Prostate gland (tissue), 2 donors: ENCODE results near the gene UNK. TPM values are rescaled to one million over a fixed set of nuclear protein-coding genes. Genes with fewer than 3 reads are reported as not detected.

ENCODE experiments used
- DNase-seq: peaks from one replicate; pipeline ENCODE4 v3.0.0-alpha.2; 2019; ENCODE audit warnings: low spot score
- H3K27ac ChIP-seq, 2 donors: fragments of 200-600 bp; sonication (generic); 2 replicates each; pipeline ENCODE4 v1.5.1; 2017 to 2019
- H3K27me3 ChIP-seq: fragments of 200-600 bp; sonication (generic); replicated peaks from 2 replicates; pipeline ENCODE4 v1.5.1; 2019; ENCODE audit not compliant: insufficient read depth
- H3K36me3 ChIP-seq, 2 donors: fragments of 200-600 bp; sonication (generic); 1 replicate in 1 of 2; 2 replicates in 1 of 2; pipeline versions ENCODE4 v1.5.1 to v1.8.1; 2017 to 2019
- H3K4me1 ChIP-seq: fragments of 200-600 bp; sonication (generic); replicated peaks from 2 replicates; pipeline ENCODE4 v1.5.1; 2019
- H3K4me3 ChIP-seq, 2 donors: fragments of 200-600 bp; sonication (generic); 2 replicates each; pipeline ENCODE4 v1.5.1; 2017 to 2019
- H3K9me3 ChIP-seq: fragments of 200-600 bp; sonication (generic); 2 replicates; pipeline ENCODE4 v1.5.1; 2017
- CTCF ChIP-seq, 4 experiments: fragments of 200-600 bp in 2 of 4; fragments of 450-650 bp in 2 of 4; sonication (generic) in 2 of 4; IDR thresholded peaks; 1 replicate in 3 of 4; 2 replicates in 1 of 4; pipeline ENCODE4 v1.5.1; 2016 to 2019; ENCODE audit warnings: antibody characterized with exemption in 4 of 4, mild to moderate bottlenecking in 2 of 4, moderate library complexity in 2 of 4
- POLR2A ChIP-seq: fragments of 450-650 bp; IDR thresholded peaks from one replicate; pipeline ENCODE4 v1.6.1; 2016; ENCODE audit warnings: antibody characterized with exemption, mild to moderate bottlenecking
- POLR2AphosphoS5 ChIP-seq: sonication (generic); formaldehyde crosslinking; IDR thresholded peaks from one replicate; pipeline ENCODE4 v1.6.1; 2017; ENCODE audit warnings: antibody characterized with exemption
- WGBS: methylation state at CpG from one replicate; pipeline ENCODE4 v1.1.5; 2018; 5-methylcytosine and 5-hydroxymethylcytosine counted together
- intact Hi-C: fragments of 100-400 bp; cut with DNase I; formaldehyde crosslinking; loops from one replicate; pipeline ENCODE4 v1.14.2; 2022
- total RNA-seq, 2 donors: library from RNA; depleted of rRNA; stranded (reverse); fragments of >200 nt; gene quantifications; one replicate each; pipeline ENCODE4 v1.1.0, GENCODE V29; 2016

Gene UNK
- total RNA-seq, 2 donors from 2014 or later = 68.9 to 72.5 TPM

GRCh38 chr17:75834279-75834920 lies 49.8 kb downstream of the UNK start:
- TF ChIP-seq POLR2AphosphoS5 = no peak
- TF ChIP-seq POLR2A = no peak
- no peak for TF ChIP-seq CTCF (IDR thresholded peaks at IDR 0.05)
- DNase-seq = no peak
- no peaks in the 10 kb centered on the region for H3K36me3 ChIP-seq
- H3K27ac ChIP-seq = no peak overlapping the region
- no peaks in the 10 kb centered on the region for H3K27me3 ChIP-seq
- intact Hi-C loops = no loop called here
- H3K9me3 ChIP-seq = no peaks in the 10 kb centered on the region
- no peak overlapping the region for H3K4me3 ChIP-seq
- WGBS = 94% methylated on average over 25 of the region's 25 CpGs
- no peaks in the 10 kb centered on the region for H3K4me1 ChIP-seq

GRCh38 chr17:75834928-75835653 lies 50.5 kb downstream of the UNK start:
- no peaks in the 10 kb centered on the region for H3K27me3 ChIP-seq
- no peak overlapping the region for H3K4me3 ChIP-seq
- H3K4me1 ChIP-seq = no peaks in the 10 kb centered on the region
- DNase-seq = no peak
- 45% methylated on average over 24 of the region's 24 CpGs for WGBS
- intact Hi-C loops = no loop called here
- no peak overlapping the region for H3K27ac ChIP-seq
- H3K9me3 ChIP-seq = no peaks in the 10 kb centered on the region
- no peaks in the 10 kb centered on the region for H3K36me3 ChIP-seq
- no peak for TF ChIP-seq CTCF (IDR thresholded peaks at IDR 0.05)
- TF ChIP-seq POLR2A = no peak
- no peak for TF ChIP-seq POLR2AphosphoS5

- 58% methylated on average over 4 of the region's 9 CpGs for WGBS
- no peak overlapping the region for H3K4me3 ChIP-seq
- no peaks in the 10 kb centered on the region for H3K27me3 ChIP-seq
- TF ChIP-seq POLR2AphosphoS5 (no peak), POLR2A (no peak), CTCF (IDR thresholded peaks at IDR 0.05) (no peak)
- H3K4me1 ChIP-seq = no peaks in the 10 kb centered on the region
- H3K9me3 ChIP-seq = no peaks in the 10 kb centered on the region
- no peak for DNase-seq
- intact Hi-C loops = no loop called here
- H3K36me3 ChIP-seq = no peaks in the 10 kb centered on the region
- H3K27ac ChIP-seq = no peak overlapping the region
Measured at GRCh38 chr17:75835654-75835987, 51.0 kb downstream of the UNK start.

- TF ChIP-seq POLR2AphosphoS5 (no peak), POLR2A (no peak), CTCF (IDR thresholded peaks at IDR 0.05) (no peak)
- no peaks in the 10 kb centered on the region for H3K9me3 ChIP-seq
- H3K36me3 ChIP-seq = no peaks in the 10 kb centered on the region
- H3K4me3 ChIP-seq = no peak overlapping the region
- WGBS = 89% methylated on average over 9 of the region's 9 CpGs
- intact Hi-C loops = no loop called here
- H3K27me3 ChIP-seq = no peaks in the 10 kb centered on the region
- no peak for DNase-seq
- no peaks in the 10 kb centered on the region for H3K4me1 ChIP-seq
- no peak overlapping the region for H3K27ac ChIP-seq
Measured at GRCh38 chr17:75836605-75837004, 52.0 kb downstream of the UNK start.

- Histone ChIP-seq H3K36me3 (no peaks in the 10 kb centered on the region), H3K27ac (no peak overlapping the region), H3K4me3 (no peak overlapping the region), H3K4me1 (no peaks in the 10 kb centered on the region), H3K9me3 (no peaks in the 10 kb centered on the region), H3K27me3 (no peaks in the 10 kb centered on the region)
- 68% methylated on average over 7 of the region's 7 CpGs for WGBS
- no peak for DNase-seq
- TF ChIP-seq POLR2AphosphoS5 = no peak
- intact Hi-C loops = no loop called here
Measured at GRCh38 chr17:75837899-75838298, 53.3 kb downstream of the UNK start.
